Loucy (cell line): ENCODE results near the gene PPP1R12B.
"Not testable (repeated sequence)": the region's sequence is repeated elsewhere in the genome, so short reads cannot be mapped to it uniquely, and the experiment has no call there.

Source experiments
- H2AFZ ChIP-seq: fragments of 200-600 bp; sonication (generic); 2 replicates; pipeline ENCODE4 v1.6.0; 2016; ENCODE audit warnings: antibody characterized with exemption, mild to moderate bottlenecking, low read length, moderate library complexity
- H3F3A ChIP-seq: fragments of 200-600 bp; 2 replicates; pipeline ENCODE4 v1.6.0; 2016; ENCODE audit warnings: antibody characterized with exemption, low read depth, mild to moderate bottlenecking
- H3K27me3 ChIP-seq: fragments of 200-600 bp; sonication (generic); 2 replicates; pipeline ENCODE4 v1.6.1; 2014; ENCODE audit warnings: low read length, mild to moderate bottlenecking; ENCODE audit not compliant: insufficient read depth, poor library complexity, severe bottlenecking
- H3K36me3 ChIP-seq: fragments of 200-600 bp; sonication (generic); 2 replicates; pipeline ENCODE4 v1.6.1; 2016; ENCODE audit warnings: low read length; ENCODE audit not compliant: insufficient read depth
- H3K4me1 ChIP-seq: fragments of 200-600 bp; sonication (generic); 2 replicates; pipeline ENCODE4 v1.5.1; 2014; ENCODE audit warnings: low read length, mild to moderate bottlenecking; ENCODE audit not compliant: insufficient read depth, poor library complexity, severe bottlenecking
- H3K4me2 ChIP-seq: fragments of 200-600 bp; sonication (generic); 2 replicates; pipeline ENCODE4 v1.6.0; 2014; ENCODE audit warnings: antibody characterized with exemption, low read length, low read depth, mild to moderate bottlenecking; ENCODE audit not compliant: poor library complexity, severe bottlenecking
- H3K4me3 ChIP-seq: fragments of 200-600 bp; sonication (generic); 2 replicates; pipeline ENCODE4 v1.5.1; 2014; ENCODE audit warnings: low read length, mild to moderate bottlenecking, mixed read lengths; ENCODE audit not compliant: poor library complexity, severe bottlenecking
- H3K79me2 ChIP-seq: fragments of 200-600 bp; sonication (generic); 2 replicates; pipeline ENCODE4 v1.6.1; 2014; ENCODE audit warnings: low read length; ENCODE audit not compliant: insufficient read depth
- H3K9ac ChIP-seq: fragments of 200-600 bp; sonication (generic); 2 replicates; pipeline ENCODE4 v1.6.0; 2014; ENCODE audit warnings: mild to moderate bottlenecking, low read depth, low read length, moderate library complexity; ENCODE audit not compliant: poor library complexity, severe bottlenecking
- H3K9me2 ChIP-seq: fragments of 200-600 bp; sonication (generic); replicated peaks from 2 replicates; pipeline ENCODE4 v1.6.1; 2016; ENCODE audit warnings: low read depth, low read length, mixed read lengths
- H3K9me3 ChIP-seq: fragments of 200-600 bp; sonication (generic); 2 replicates; pipeline ENCODE4 v1.6.1; 2014; ENCODE audit warnings: mild to moderate bottlenecking, antibody characterized with exemption, low read length, low read depth; ENCODE audit not compliant: insufficient read depth
- H4K20me1 ChIP-seq: fragments of 200-600 bp; sonication (generic); 2 replicates; pipeline ENCODE4 v1.6.0; 2014; ENCODE audit warnings: antibody characterized with exemption, low read length, mild to moderate bottlenecking; ENCODE audit not compliant: insufficient read depth, poor library complexity, severe bottlenecking
- CTCF ChIP-seq: fragments of 200-600 bp; sonication (generic); conservative IDR thresholded peaks from 2 replicates; pipeline ENCODE4 v1.5.1; 2014; ENCODE audit warnings: mild to moderate bottlenecking, antibody characterized with exemption, low read length
- EZH2phosphoT487 ChIP-seq: fragments of 200-600 bp; IDR thresholded peaks from 2 replicates; pipeline ENCODE4 v1.6.1; 2018; ENCODE audit warnings: antibody characterized with exemption, mild to moderate bottlenecking, moderate library complexity, borderline replicate concordance

PPP1R12B gene

GRCh38 chr1:202498542-202498941 lies 150.0 kb downstream of the PPP1R12B start:
- no peaks in the 10 kb centered on the region for H3K79me2 ChIP-seq
- no peak overlapping the region for H3K4me2 ChIP-seq
- H3K4me1 ChIP-seq, result no peaks in the 10 kb centered on the region
- TF ChIP-seq EZH2phosphoT487 (no peak), CTCF (no peak)
- no peak overlapping the region for H2AFZ ChIP-seq
- H3K36me3 ChIP-seq, result peaks cover 10% of the 10 kb centered on the region; the same call in 1 of the 2 replicates
- no peak overlapping the region for H3K4me3 ChIP-seq
- H3K9me3 ChIP-seq, result no peaks in the 10 kb centered on the region
- no peaks in the 10 kb centered on the region for H3K27me3 ChIP-seq
- no peaks in the 10 kb centered on the region for H3K9me2 ChIP-seq
- no peaks in the 10 kb centered on the region for H3F3A ChIP-seq
- no peaks in the 10 kb centered on the region for H4K20me1 ChIP-seq
- H3K9ac ChIP-seq, result no peak overlapping the region

GRCh38 chr1:202499997-202500396 lies 151.5 kb downstream of the PPP1R12B start:
- H2AFZ ChIP-seq, H3K4me1 ChIP-seq, H3K9me2 ChIP-seq, H3K79me2 ChIP-seq, H3K27me3 ChIP-seq, H3K9ac ChIP-seq, H3K9me3 ChIP-seq, H4K20me1 ChIP-seq, H3K4me3 ChIP-seq, H3F3A ChIP-seq, H3K4me2 ChIP-seq: not testable (repeated sequence)
- peaks cover 10% of the 10 kb centered on the region; the same call in 1 of the 2 replicates for H3K36me3 ChIP-seq

GRCh38 chr1:202501281-202501680 lies 152.8 kb downstream of the PPP1R12B start:
- no peaks in the 10 kb centered on the region for H3K9me3 ChIP-seq
- H3K4me2 ChIP-seq, result no peak overlapping the region
- H2AFZ ChIP-seq, result no peak overlapping the region
- H3K36me3 ChIP-seq, result no peaks in the 10 kb centered on the region
- H3K27me3 ChIP-seq, result no peaks in the 10 kb centered on the region
- no peak overlapping the region for H3K9ac ChIP-seq
- H3K4me1 ChIP-seq, result no peaks in the 10 kb centered on the region
- H3K9me2 ChIP-seq, result no peaks in the 10 kb centered on the region
- H4K20me1 ChIP-seq, result no peaks in the 10 kb centered on the region
- H3K79me2 ChIP-seq, result no peaks in the 10 kb centered on the region
- TF ChIP-seq EZH2phosphoT487, result no peak
- peak; percentile 63 for TF ChIP-seq CTCF
- H3F3A ChIP-seq, result no peaks in the 10 kb centered on the region
- no peak overlapping the region for H3K4me3 ChIP-seq

- TF ChIP-seq CTCF, result no peak
- TF ChIP-seq EZH2phosphoT487, result no peak
- Histone ChIP-seq H3K9ac (no peak overlapping the region), H3K27me3 (no peaks in the 10 kb centered on the region)
Measured at GRCh38 chr1:202505356-202505755, 156.9 kb downstream of the PPP1R12B start.

GRCh38 chr1:202505880-202506575 lies 157.5 kb downstream of the PPP1R12B start:
- not testable (repeated sequence) for H3K79me2 ChIP-seq, H3K4me2 ChIP-seq, H3K9me2 ChIP-seq, H2AFZ ChIP-seq, H3K4me3 ChIP-seq, H3F3A ChIP-seq, H3K9me3 ChIP-seq, H3K36me3 ChIP-seq, H3K4me1 ChIP-seq, H3K27me3 ChIP-seq, H4K20me1 ChIP-seq, H3K9ac ChIP-seq

More at GRCh38 chr1:202505356-202505755, 156.9 kb downstream of the PPP1R12B start:
- no peaks in the 10 kb centered on the region for H3K9me2 ChIP-seq
- no peaks in the 10 kb centered on the region for H3F3A ChIP-seq
- H3K9me3 ChIP-seq, result no peaks in the 10 kb centered on the region
- H4K20me1 ChIP-seq, result no peaks in the 10 kb centered on the region
- no peaks in the 10 kb centered on the region for H3K4me1 ChIP-seq
- H2AFZ ChIP-seq, result no peak overlapping the region
- no peak overlapping the region for H3K4me2 ChIP-seq
- no peaks in the 10 kb centered on the region for H3K36me3 ChIP-seq
- no peaks in the 10 kb centered on the region for H3K79me2 ChIP-seq
- H3K4me3 ChIP-seq, result no peak overlapping the region
